PFSK-1 (cell line): ENCODE measurements around the gene OR4D2.

Experiments
- POLR2AphosphoS5 ChIP-seq: IDR thresholded peaks from 2 replicates; pipeline ENCODE4 v1.6.1; 2012; ENCODE audit warnings: low read depth, mild to moderate bottlenecking, control low read depth, low read length, moderate library complexity
- TF ChIP-seq, protein P1 (sequence below), 2 experiments: IDR thresholded peaks; 2 replicates each; pipeline versions ENCODE4 v1.6.1 to v1.8.0; 2011 to 2012; ENCODE audit warnings: low read depth in 2 of 2, low read length in 2 of 2, control low read depth in 1 of 2, inconsistent platforms in 1 of 2, mild to moderate bottlenecking in 1 of 2, moderate library complexity in 1 of 2; ENCODE audit not compliant: insufficient read depth in 1 of 2

DNA sequence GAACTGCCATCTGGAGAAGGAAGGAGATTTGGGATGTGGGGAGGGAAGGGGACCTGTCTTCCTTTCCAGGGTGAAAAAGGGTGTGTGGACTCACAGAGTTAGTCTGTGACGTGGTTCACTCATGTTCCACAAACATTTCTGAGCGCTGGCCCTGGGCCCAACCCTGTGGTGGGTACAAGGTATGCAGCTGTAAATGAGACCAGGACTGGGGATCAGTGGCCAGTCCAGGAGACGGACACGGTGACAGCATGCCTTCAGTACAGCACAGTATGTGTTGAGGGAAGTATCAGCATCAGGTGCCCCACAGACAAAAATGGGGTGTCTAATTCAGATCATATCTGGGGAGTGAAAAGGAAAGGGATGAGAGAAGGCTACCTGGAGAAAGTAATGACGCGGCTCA lies 20.3 kb downstream of the OR4D2 start:
- TF ChIP-seq, protein P1, sequence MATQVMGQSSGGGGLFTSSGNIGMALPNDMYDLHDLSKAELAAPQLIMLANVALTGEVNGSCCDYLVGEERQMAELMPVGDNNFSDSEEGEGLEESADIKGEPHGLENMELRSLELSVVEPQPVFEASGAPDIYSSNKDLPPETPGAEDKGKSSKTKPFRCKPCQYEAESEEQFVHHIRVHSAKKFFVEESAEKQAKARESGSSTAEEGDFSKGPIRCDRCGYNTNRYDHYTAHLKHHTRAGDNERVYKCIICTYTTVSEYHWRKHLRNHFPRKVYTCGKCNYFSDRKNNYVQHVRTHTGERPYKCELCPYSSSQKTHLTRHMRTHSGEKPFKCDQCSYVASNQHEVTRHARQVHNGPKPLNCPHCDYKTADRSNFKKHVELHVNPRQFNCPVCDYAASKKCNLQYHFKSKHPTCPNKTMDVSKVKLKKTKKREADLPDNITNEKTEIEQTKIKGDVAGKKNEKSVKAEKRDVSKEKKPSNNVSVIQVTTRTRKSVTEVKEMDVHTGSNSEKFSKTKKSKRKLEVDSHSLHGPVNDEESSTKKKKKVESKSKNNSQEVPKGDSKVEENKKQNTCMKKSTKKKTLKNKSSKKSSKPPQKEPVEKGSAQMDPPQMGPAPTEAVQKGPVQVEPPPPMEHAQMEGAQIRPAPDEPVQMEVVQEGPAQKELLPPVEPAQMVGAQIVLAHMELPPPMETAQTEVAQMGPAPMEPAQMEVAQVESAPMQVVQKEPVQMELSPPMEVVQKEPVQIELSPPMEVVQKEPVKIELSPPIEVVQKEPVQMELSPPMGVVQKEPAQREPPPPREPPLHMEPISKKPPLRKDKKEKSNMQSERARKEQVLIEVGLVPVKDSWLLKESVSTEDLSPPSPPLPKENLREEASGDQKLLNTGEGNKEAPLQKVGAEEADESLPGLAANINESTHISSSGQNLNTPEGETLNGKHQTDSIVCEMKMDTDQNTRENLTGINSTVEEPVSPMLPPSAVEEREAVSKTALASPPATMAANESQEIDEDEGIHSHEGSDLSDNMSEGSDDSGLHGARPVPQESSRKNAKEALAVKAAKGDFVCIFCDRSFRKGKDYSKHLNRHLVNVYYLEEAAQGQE (IDR thresholded peaks at IDR 0.05; ENCODE audit: insufficient read depth in 1 of 2, low read depth in 2 of 2, low read length in 2 of 2): no peak
- TF ChIP-seq POLR2AphosphoS5: no peak
